Tibial artery (tissue), 4 donors: ENCODE measurements around the gene EPC1.
"Not testable (repeated sequence)": the region's sequence is repeated elsewhere in the genome, so short reads cannot be mapped to it uniquely, and the experiment has no call there.

Experiments used
- DNase-seq, 2 donors: peaks; one replicate each; pipeline ENCODE4 v3.0.0-alpha.2; 2019
- H3K27ac ChIP-seq, 2 donors: fragments of 200-600 bp; sonication (generic) in 1 of 2; 1 replicate in 1 of 2; 2 replicates in 1 of 2; pipeline ENCODE4 v1.5.1; 2018 to 2019; ENCODE audit warnings: mild to moderate bottlenecking in 1 of 2
- H3K27me3 ChIP-seq, 2 donors: fragments of 200-600 bp; sonication (generic) in 1 of 2; one replicate each; pipeline versions ENCODE4 v1.5.1 to v1.6.0; 2016 to 2019
- H3K36me3 ChIP-seq, 3 donors: fragments of 200-600 bp; sonication (generic) in 2 of 3; one replicate each; pipeline ENCODE4 v1.5.1; 2016 to 2019; ENCODE audit warnings: mild to moderate bottlenecking in 2 of 3
- H3K4me1 ChIP-seq, 4 donors: fragments of 200-600 bp; sonication (generic) in 2 of 4; 1 replicate in 3 of 4; 2 replicates in 1 of 4; pipeline ENCODE4 v1.5.1; 2016 to 2019
- H3K4me3 ChIP-seq, 2 donors: fragments of 200-600 bp; sonication (generic) in 1 of 2; 1 replicate in 1 of 2; 2 replicates in 1 of 2; pipeline ENCODE4 v1.5.1; 2018 to 2019; ENCODE audit warnings: mild to moderate bottlenecking in 2 of 2
- H3K9me3 ChIP-seq, 3 donors: fragments of 200-600 bp; sonication (generic) in 1 of 3; one replicate each; pipeline ENCODE4 v1.5.1; 2016 to 2019
- CTCF ChIP-seq, 2 experiments: fragments of 200-600 bp in 1 of 2; fragments of 450-650 bp in 1 of 2; IDR thresholded peaks; one replicate each; pipeline ENCODE4 v1.5.1; 2017 to 2019; ENCODE audit warnings: antibody characterized with exemption in 2 of 2, mild to moderate bottlenecking in 1 of 2, moderate library complexity in 1 of 2
- intact Hi-C: fragments of 100-400 bp; cut with DNase I; formaldehyde crosslinking; loops from one replicate; pipeline ENCODE4 v1.15.0; 2023; ENCODE audit warnings: low total_unique reads

Gene EPC1

DNA sequence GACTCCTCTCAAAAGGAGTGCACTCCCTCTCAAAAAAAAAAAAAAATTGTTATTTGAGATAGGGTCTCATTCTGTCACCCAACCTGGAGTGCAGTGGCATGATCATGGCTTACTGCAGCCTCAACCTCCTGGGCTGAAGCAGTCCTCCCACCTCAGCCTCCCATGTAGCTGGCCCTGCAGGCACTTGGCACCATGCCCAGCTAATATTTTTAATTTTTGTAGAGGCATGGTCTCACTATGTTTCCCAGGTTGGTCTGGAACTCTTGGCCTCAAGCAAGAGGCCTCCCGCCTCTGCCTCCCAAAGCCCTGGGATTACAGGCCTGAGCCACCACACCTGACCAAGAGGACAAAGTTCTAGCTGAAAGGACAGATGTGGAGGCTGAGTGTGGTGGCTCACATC, 120.3 kb downstream of the EPC1 start:
- Histone ChIP-seq H3K9me3 (no peaks in the 10 kb centered on the region), H3K27me3 (no peaks in the 10 kb centered on the region), H3K4me1 (no peaks in the 10 kb centered on the region), H3K27ac (no peak overlapping the region), H3K36me3 (no peaks in the 10 kb centered on the region), H3K4me3 (no peak overlapping the region)
- intact Hi-C loops = no loop called here
- no peak for TF ChIP-seq CTCF (IDR thresholded peaks at IDR 0.05)
- no peak for DNase-seq

GRCh38 chr10:32225976-32226375, 121.0 kb downstream of the EPC1 start:
- H3K27me3 ChIP-seq = no peaks in the 10 kb centered on the region
- H3K9me3 ChIP-seq = no peaks in the 10 kb centered on the region
- no peaks in the 10 kb centered on the region for H3K36me3 ChIP-seq
- H3K4me1 ChIP-seq = no peaks in the 10 kb centered on the region
- H3K4me3 ChIP-seq = no peak overlapping the region
- intact Hi-C loops = no loop called here
- TF ChIP-seq CTCF (IDR thresholded peaks at IDR 0.05) = no peak
- H3K27ac ChIP-seq = no peak overlapping the region
- no peak for DNase-seq

DNA sequence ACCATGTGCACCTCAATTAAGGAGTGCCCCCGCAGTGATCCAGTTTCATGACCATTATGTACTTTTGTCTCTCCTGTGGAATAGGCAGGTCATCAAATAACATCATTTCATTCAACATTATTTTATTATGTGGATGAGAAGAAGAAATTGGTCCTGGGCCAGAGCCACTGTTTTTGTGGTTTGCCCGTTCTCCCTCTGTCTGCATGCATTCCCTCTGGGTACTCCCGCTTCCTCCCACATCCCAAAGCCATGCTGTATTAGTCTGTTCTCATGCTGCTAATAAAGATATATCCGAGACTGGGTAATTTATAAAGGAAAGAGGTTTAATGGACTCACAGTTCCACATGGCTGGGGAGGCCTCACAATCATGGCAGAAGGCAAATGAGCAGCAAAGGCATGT, 124.6 kb downstream of the EPC1 start:
- DNase-seq, H3K9me3 ChIP-seq, H3K27ac ChIP-seq, H3K4me1 ChIP-seq, H3K4me3 ChIP-seq, intact Hi-C loops, H3K36me3 ChIP-seq, H3K27me3 ChIP-seq: not testable (repeated sequence)

DNA sequence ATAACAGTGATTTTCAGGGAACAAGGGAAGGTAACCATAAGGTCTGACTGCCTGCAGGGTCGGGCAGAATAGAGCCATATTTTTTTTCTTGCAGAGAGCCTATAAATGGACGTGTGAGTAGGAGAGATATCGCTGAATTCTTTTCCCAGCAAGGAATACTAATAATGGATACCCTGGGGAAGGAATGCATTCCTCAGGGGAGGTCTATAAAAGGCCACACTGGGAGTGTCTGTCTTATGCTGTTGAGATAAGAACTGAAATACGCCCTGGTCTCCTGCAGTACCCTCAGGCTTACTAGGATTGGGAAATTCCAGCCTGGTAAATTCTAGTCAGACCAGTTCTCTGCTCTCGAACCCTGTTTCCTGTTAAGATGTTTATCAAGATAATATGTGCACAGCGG, 127.8 kb downstream of the EPC1 start:
- DNase-seq, H3K9me3 ChIP-seq, H3K4me3 ChIP-seq, H3K4me1 ChIP-seq, H3K27ac ChIP-seq, H3K27me3 ChIP-seq, H3K36me3 ChIP-seq, intact Hi-C loops: not testable (repeated sequence)

- H3K9me3 ChIP-seq, H3K4me1 ChIP-seq, H3K27me3 ChIP-seq, DNase-seq, H3K36me3 ChIP-seq, H3K27ac ChIP-seq, H3K4me3 ChIP-seq, intact Hi-C loops: not testable (repeated sequence)
Observed at GRCh38 chr10:32218206-32219044, 128.5 kb downstream of the EPC1 start.
